ENCODE measurements around the gene BTBD9.

BTBD9 gene

DNA sequence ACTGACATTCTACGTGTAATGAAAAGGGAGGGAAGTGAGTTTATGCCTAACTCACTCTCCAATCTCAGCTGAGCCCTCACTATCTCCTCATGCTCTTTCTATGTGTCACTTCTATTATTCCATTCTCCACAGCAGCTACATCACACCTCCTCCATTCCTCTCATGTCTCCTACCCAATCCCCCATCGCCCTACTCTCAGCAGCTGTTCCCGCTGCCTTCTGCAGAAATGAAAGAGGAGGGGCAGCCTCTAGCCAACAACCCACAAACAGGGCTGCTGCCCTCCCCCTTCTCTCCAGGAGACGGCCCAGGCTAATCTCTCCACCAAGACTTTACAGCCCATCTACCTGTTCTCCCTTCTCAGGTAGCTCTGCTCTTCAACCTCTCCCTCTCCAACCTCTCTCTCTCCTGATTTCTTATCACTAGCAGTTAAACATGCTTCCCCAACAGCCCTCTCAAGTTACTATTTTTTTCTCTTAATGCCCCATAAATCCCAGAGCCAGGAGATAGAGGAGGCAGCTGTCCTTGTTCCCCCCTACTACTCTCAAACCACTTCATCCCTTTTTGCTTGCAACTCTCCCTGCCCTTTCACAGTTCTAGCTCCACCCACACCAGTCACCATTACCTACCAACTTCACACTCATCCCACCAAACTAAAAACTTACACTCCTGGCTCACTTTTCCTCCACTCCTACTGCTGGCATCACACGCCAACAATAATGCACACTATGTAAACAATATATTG lies 136.5 kb downstream of the BTBD9 start:
- no peaks in the 10 kb centered on the region for H3K9me3 ChIP-seq (ENCODE audit: control insufficient read depth in 5 of 5, low read length in 5 of 5)
- H3K4me3 ChIP-seq (ENCODE audit: low read depth in 1 of 5, low read length in 5 of 5), result no peak overlapping the region
- no peaks in the 10 kb centered on the region for H3K27me3 ChIP-seq (ENCODE audit: control insufficient read depth in 5 of 5, insufficient read depth in 4 of 5, low read length in 5 of 5)
- H3K4me1 ChIP-seq (ENCODE audit: control insufficient read depth in 5 of 5, insufficient read depth in 5 of 5, low read length in 5 of 5), result peaks cover 0 to 32% (median 19%) of the 10 kb centered on the region in 5 donors
- H3K36me3 ChIP-seq (ENCODE audit: control insufficient read depth in 5 of 5, insufficient read depth in 5 of 5, low read length in 5 of 5), result no peaks in the 10 kb centered on the region
- H3K27ac ChIP-seq (ENCODE audit: low read depth, low read length), result no peak overlapping the region
- H3K9ac ChIP-seq (ENCODE audit: low read length in 5 of 5), result no peak overlapping the region

DNA sequence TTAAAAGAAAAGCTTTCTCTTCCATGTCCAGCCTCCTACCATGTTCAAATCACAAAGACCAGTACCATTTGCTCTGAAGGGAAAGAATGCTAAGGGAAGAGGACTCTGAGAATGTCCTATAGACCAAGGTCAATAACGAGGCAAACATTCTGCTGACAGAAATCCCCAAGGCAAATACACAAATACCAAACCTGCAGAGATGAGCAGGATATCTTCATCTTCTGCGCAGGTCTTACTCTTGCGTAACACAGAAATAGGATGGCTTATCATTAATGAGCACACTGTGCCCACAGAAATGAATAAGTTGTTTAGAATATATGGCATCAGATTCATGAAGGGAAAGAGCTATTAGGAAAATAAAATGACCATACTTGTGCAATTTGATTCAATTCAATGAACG lies 137.3 kb downstream of the BTBD9 start:
- no peaks in the 10 kb centered on the region for H3K36me3 ChIP-seq (ENCODE audit: control insufficient read depth in 5 of 5, insufficient read depth in 5 of 5, low read length in 5 of 5)
- H3K4me1 ChIP-seq (ENCODE audit: control insufficient read depth in 5 of 5, insufficient read depth in 5 of 5, low read length in 5 of 5), result peaks cover 0 to 29% (median 19%) of the 10 kb centered on the region in 5 donors
- H3K4me3 ChIP-seq (ENCODE audit: low read depth in 1 of 5, low read length in 5 of 5), result no peak overlapping the region
- H3K27ac ChIP-seq (ENCODE audit: low read depth, low read length), result no peak overlapping the region
- H3K9me3 ChIP-seq (ENCODE audit: control insufficient read depth in 5 of 5, low read length in 5 of 5), result no peaks in the 10 kb centered on the region
- no peak overlapping the region for H3K9ac ChIP-seq (ENCODE audit: low read length in 5 of 5)
- H3K27me3 ChIP-seq (ENCODE audit: control insufficient read depth in 5 of 5, insufficient read depth in 4 of 5, low read length in 5 of 5), result no peaks in the 10 kb centered on the region

DNA sequence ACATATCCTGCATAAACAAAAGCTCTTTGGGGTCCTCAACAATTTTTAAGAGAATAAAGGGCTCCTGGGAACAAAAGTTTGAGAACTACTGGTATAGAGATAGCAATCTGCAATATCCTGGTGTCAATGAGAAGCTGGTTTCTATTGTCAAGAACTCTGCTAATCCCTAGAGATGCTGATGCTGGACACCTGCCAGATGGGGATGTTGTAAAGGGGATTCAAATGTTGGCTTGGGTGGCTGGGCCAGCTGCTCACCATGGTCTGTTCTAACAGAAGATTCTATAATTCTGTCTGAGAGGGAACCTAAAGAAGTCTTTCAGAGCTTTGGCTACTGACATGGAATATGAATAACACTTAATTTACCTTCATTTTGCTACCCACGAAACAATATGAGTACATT lies 137.8 kb downstream of the BTBD9 start:
- H3K9ac ChIP-seq (ENCODE audit: low read length in 5 of 5), result no peak overlapping the region
- no peaks in the 10 kb centered on the region for H3K9me3 ChIP-seq (ENCODE audit: control insufficient read depth in 5 of 5, low read length in 5 of 5)
- no peak overlapping the region for H3K4me3 ChIP-seq (ENCODE audit: low read depth in 1 of 5, low read length in 5 of 5)
- H3K4me1 ChIP-seq (ENCODE audit: control insufficient read depth in 5 of 5, insufficient read depth in 5 of 5, low read length in 5 of 5), result peaks cover 0 to 29% (median 19%) of the 10 kb centered on the region in 5 donors
- no peaks in the 10 kb centered on the region for H3K27me3 ChIP-seq (ENCODE audit: control insufficient read depth in 5 of 5, insufficient read depth in 4 of 5, low read length in 5 of 5)
- no peaks in the 10 kb centered on the region for H3K36me3 ChIP-seq (ENCODE audit: control insufficient read depth in 5 of 5, insufficient read depth in 5 of 5, low read length in 5 of 5)
- H3K27ac ChIP-seq (ENCODE audit: low read depth, low read length), result no peak overlapping the region

GRCh38 chr6:38499529-38500096 lies 140.1 kb downstream of the BTBD9 start:
- no peaks in the 10 kb centered on the region for H3K27me3 ChIP-seq (ENCODE audit: control insufficient read depth in 5 of 5, insufficient read depth in 4 of 5, low read length in 5 of 5)
- no peak overlapping the region for H3K27ac ChIP-seq (ENCODE audit: low read depth, low read length)
- H3K9me3 ChIP-seq (ENCODE audit: control insufficient read depth in 5 of 5, low read length in 5 of 5), result no peaks in the 10 kb centered on the region
- peaks cover 0 to 24% (median 19%) of the 10 kb centered on the region in 5 donors for H3K4me1 ChIP-seq (ENCODE audit: control insufficient read depth in 5 of 5, insufficient read depth in 5 of 5, low read length in 5 of 5)
- no peak overlapping the region for H3K4me3 ChIP-seq (ENCODE audit: low read depth in 1 of 5, low read length in 5 of 5)
- no peak overlapping the region for H3K9ac ChIP-seq (ENCODE audit: low read length in 5 of 5)
- H3K36me3 ChIP-seq (ENCODE audit: control insufficient read depth in 5 of 5, insufficient read depth in 5 of 5, low read length in 5 of 5), result no peaks in the 10 kb centered on the region

DNA sequence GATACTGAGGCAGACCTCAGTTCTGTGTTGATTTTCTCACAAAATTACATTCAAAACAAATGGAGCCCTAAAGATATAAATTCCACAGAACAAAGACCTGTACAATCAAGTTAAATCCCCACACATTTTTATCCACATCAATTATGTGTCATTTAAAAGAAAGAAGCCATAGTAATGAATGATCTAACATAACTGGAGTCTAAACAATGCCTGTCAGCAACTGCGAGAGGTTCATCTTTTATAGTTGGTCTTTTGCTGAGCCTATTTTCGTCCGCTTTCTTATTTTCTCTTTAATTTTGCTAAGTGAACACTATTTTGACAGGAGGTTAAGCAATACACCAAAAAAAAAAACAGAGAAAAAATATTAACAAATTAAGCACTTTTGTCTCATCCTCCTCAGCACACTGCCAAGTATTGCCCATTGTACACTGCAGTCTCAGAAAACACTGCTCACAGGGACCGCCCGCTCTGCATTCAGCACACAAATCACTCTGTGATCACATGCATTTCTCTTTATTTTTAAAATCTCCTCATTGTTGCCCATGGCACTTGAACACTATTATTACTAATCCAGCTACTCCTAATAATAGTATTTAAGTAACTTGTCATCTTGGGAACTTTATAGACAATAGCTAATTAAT lies 140.8 kb downstream of the BTBD9 start:
- Histone ChIP-seq H3K27ac (ENCODE audit: low read depth, low read length) (no peak overlapping the region), H3K9me3 (ENCODE audit: control insufficient read depth in 5 of 5, low read length in 5 of 5) (no peaks in the 10 kb centered on the region), H3K4me3 (ENCODE audit: low read depth in 1 of 5, low read length in 5 of 5) (no peak overlapping the region), H3K27me3 (ENCODE audit: control insufficient read depth in 5 of 5, insufficient read depth in 4 of 5, low read length in 5 of 5) (no peaks in the 10 kb centered on the region), H3K4me1 (ENCODE audit: control insufficient read depth in 5 of 5, insufficient read depth in 5 of 5, low read length in 5 of 5) (peaks cover 0 to 27% (median 19%) of the 10 kb centered on the region in 5 donors), H3K36me3 (ENCODE audit: control insufficient read depth in 5 of 5, insufficient read depth in 5 of 5, low read length in 5 of 5) (no peaks in the 10 kb centered on the region), H3K9ac (ENCODE audit: low read length in 5 of 5) (no peak overlapping the region)

- Histone ChIP-seq H3K4me1 (ENCODE audit: control insufficient read depth in 5 of 5, insufficient read depth in 5 of 5, low read length in 5 of 5) (peaks cover 0 to 32% (median 19%) of the 10 kb centered on the region in 5 donors), H3K36me3 (ENCODE audit: control insufficient read depth in 5 of 5, insufficient read depth in 5 of 5, low read length in 5 of 5) (no peaks in the 10 kb centered on the region), H3K27me3 (ENCODE audit: control insufficient read depth in 5 of 5, insufficient read depth in 4 of 5, low read length in 5 of 5) (no peaks in the 10 kb centered on the region), H3K4me3 (ENCODE audit: low read depth in 1 of 5, low read length in 5 of 5) (no peak overlapping the region), H3K9ac (ENCODE audit: low read length in 5 of 5) (no peak overlapping the region), H3K27ac (ENCODE audit: low read depth, low read length) (no peak overlapping the region), H3K9me3 (ENCODE audit: control insufficient read depth in 5 of 5, low read length in 5 of 5) (no peaks in the 10 kb centered on the region)
Measured at GRCh38 chr6:38498085-38498484, 141.6 kb downstream of the BTBD9 start.

DNA sequence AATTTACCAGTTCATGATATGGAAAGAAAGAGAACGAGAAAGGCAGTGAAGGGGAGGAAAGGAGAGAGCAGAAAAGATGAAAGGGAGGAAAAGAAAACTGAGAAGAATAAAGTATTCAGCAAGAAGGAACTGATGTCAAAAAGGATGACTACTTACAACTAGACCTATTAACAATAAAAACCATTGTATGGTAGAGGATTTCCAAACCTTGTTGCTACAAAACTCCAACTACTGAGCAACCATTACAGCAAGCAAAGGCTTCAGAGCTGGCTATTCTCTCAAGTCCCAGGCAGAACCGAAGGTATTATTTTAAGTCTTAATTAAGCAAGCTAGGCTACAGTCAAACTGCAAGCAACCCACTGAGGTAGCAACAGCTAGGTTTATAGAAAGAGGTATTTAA lies 142.2 kb downstream of the BTBD9 start:
- Histone ChIP-seq H3K36me3 (ENCODE audit: control insufficient read depth in 5 of 5, insufficient read depth in 5 of 5, low read length in 5 of 5) (no peaks in the 10 kb centered on the region), H3K9ac (ENCODE audit: low read length in 5 of 5) (no peak overlapping the region), H3K4me3 (ENCODE audit: low read depth in 1 of 5, low read length in 5 of 5) (no peak overlapping the region), H3K27ac (ENCODE audit: low read depth, low read length) (no peak overlapping the region), H3K9me3 (ENCODE audit: control insufficient read depth in 5 of 5, low read length in 5 of 5) (no peaks in the 10 kb centered on the region), H3K27me3 (ENCODE audit: control insufficient read depth in 5 of 5, insufficient read depth in 4 of 5, low read length in 5 of 5) (no peaks in the 10 kb centered on the region), H3K4me1 (ENCODE audit: control insufficient read depth in 5 of 5, insufficient read depth in 5 of 5, low read length in 5 of 5) (peaks cover 0 to 32% (median 19%) of the 10 kb centered on the region in 5 donors)

DNA sequence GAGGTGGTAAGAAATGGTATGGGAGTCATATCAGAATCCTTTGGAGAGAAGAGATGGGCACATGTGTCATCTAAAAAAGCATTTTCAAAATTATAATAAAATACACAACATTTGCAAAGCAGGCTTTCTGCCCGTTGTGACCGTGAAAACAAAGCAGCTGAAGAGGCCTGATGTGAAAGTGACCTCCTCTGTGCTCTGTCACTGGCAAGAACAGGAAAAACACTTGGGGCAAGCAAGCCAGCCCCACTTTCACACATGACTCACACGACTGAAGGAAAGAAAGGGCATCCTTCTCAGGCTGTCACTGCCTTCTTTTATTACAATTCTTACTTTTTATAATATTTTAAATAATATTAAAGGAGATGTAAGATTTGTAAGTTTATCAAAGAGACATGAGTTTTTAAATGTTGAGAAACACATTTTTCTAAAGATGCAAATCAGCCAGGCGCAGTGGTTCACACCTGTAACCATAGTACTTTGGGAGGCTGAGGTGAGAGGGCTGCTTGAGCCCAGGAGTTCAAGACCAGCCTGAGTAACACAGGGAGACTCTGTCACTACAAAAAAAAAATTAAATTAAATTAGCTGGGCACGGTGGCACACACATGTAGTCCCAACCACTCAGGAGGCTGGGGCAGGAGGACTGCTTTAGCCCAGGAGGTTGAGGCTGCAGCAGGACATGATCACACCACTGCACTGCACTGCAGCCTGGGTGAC lies 143.7 kb downstream of the BTBD9 start:
- no peak overlapping the region for H3K27ac ChIP-seq (ENCODE audit: low read depth, low read length)
- no peak overlapping the region for H3K9ac ChIP-seq (ENCODE audit: low read length in 5 of 5)
- H3K4me3 ChIP-seq (ENCODE audit: low read depth in 1 of 5, low read length in 5 of 5), result no peak overlapping the region
- no peaks in the 10 kb centered on the region for H3K36me3 ChIP-seq (ENCODE audit: control insufficient read depth in 5 of 5, insufficient read depth in 5 of 5, low read length in 5 of 5)
- H3K9me3 ChIP-seq (ENCODE audit: control insufficient read depth in 5 of 5, low read length in 5 of 5), result no peaks in the 10 kb centered on the region
- peaks cover 0 to 32% (median 19%) of the 10 kb centered on the region in 5 donors for H3K4me1 ChIP-seq (ENCODE audit: control insufficient read depth in 5 of 5, insufficient read depth in 5 of 5, low read length in 5 of 5)
- H3K27me3 ChIP-seq (ENCODE audit: control insufficient read depth in 5 of 5, insufficient read depth in 4 of 5, low read length in 5 of 5), result no peaks in the 10 kb centered on the region

DNA sequence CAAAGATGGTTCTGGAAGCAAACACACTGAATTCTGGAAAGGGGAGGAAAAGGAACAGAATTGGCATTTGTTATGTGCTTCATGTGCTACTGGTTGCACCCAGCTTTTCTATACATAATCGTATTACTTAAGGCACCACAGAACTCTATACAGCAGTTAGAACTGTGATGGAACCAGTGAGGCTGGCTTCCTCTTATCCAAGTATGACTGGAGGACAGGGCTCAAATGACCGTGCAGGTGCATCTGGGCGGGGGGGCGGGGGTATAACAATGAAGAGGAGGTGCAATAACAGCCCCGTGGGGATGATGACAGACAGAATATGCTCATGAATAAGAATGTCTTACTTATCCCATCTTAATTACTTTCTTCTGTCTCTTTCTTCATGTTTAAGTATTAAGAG lies 144.2 kb downstream of the BTBD9 start:
- Histone ChIP-seq H3K4me3 (ENCODE audit: low read depth in 1 of 5, low read length in 5 of 5) (no peak overlapping the region), H3K27ac (ENCODE audit: low read depth, low read length) (no peak overlapping the region), H3K4me1 (ENCODE audit: control insufficient read depth in 5 of 5, insufficient read depth in 5 of 5, low read length in 5 of 5) (peaks cover 0 to 29% (median 17%) of the 10 kb centered on the region in 5 donors), H3K36me3 (ENCODE audit: control insufficient read depth in 5 of 5, insufficient read depth in 5 of 5, low read length in 5 of 5) (no peaks in the 10 kb centered on the region), H3K9ac (ENCODE audit: low read length in 5 of 5) (no peak overlapping the region), H3K9me3 (ENCODE audit: control insufficient read depth in 5 of 5, low read length in 5 of 5) (no peaks in the 10 kb centered on the region), H3K27me3 (ENCODE audit: control insufficient read depth in 5 of 5, insufficient read depth in 4 of 5, low read length in 5 of 5) (no peaks in the 10 kb centered on the region)
